ENCODE data around the gene PLEKHG4B.

The PLEKHG4B gene

GRCh38 chr5:199950-200645 is 108.1 kb downstream of the PLEKHG4B start:
- no peak overlapping the region for H3K9ac ChIP-seq (ENCODE audit: low read length)
- H3K36me3 ChIP-seq (ENCODE audit: control insufficient read depth, insufficient read depth, low read length), result no peaks in the 10 kb centered on the region
- H3K9me3 ChIP-seq (ENCODE audit: control insufficient read depth, low read length), result no peaks in the 10 kb centered on the region
- no peaks in the 10 kb centered on the region for H3K4me1 ChIP-seq (ENCODE audit: control insufficient read depth, insufficient read depth, low read length)
- no peaks in the 10 kb centered on the region for H3K27me3 ChIP-seq (ENCODE audit: control insufficient read depth, insufficient read depth, low read length)
- H3K4me3 ChIP-seq (ENCODE audit: low read length), result no peak overlapping the region

- Histone ChIP-seq H3K9ac (ENCODE audit: low read length) (no peak overlapping the region), H3K4me1 (ENCODE audit: control insufficient read depth, insufficient read depth, low read length) (no peaks in the 10 kb centered on the region), H3K4me3 (ENCODE audit: low read length) (no peak overlapping the region), H3K27me3 (ENCODE audit: control insufficient read depth, insufficient read depth, low read length) (no peaks in the 10 kb centered on the region), H3K9me3 (ENCODE audit: control insufficient read depth, low read length) (no peaks in the 10 kb centered on the region), H3K36me3 (ENCODE audit: control insufficient read depth, insufficient read depth, low read length) (no peaks in the 10 kb centered on the region)
Observed at GRCh38 chr5:200985-201384, 109.0 kb downstream of the PLEKHG4B start.

GRCh38 chr5:201672-202071 is 109.7 kb downstream of the PLEKHG4B start:
- no peaks in the 10 kb centered on the region for H3K36me3 ChIP-seq (ENCODE audit: control insufficient read depth, insufficient read depth, low read length)
- H3K4me1 ChIP-seq (ENCODE audit: control insufficient read depth, insufficient read depth, low read length), result no peaks in the 10 kb centered on the region
- no peak overlapping the region for H3K9ac ChIP-seq (ENCODE audit: low read length)
- H3K27me3 ChIP-seq (ENCODE audit: control insufficient read depth, insufficient read depth, low read length), result no peaks in the 10 kb centered on the region
- H3K9me3 ChIP-seq (ENCODE audit: control insufficient read depth, low read length), result no peaks in the 10 kb centered on the region
- no peak overlapping the region for H3K4me3 ChIP-seq (ENCODE audit: low read length)

- no peaks in the 10 kb centered on the region for H3K9me3 ChIP-seq (ENCODE audit: control insufficient read depth, low read length)
- H3K4me1 ChIP-seq (ENCODE audit: control insufficient read depth, insufficient read depth, low read length), result no peaks in the 10 kb centered on the region
- no peak overlapping the region for H3K9ac ChIP-seq (ENCODE audit: low read length)
- no peaks in the 10 kb centered on the region for H3K27me3 ChIP-seq (ENCODE audit: control insufficient read depth, insufficient read depth, low read length)
- no peaks in the 10 kb centered on the region for H3K36me3 ChIP-seq (ENCODE audit: control insufficient read depth, insufficient read depth, low read length)
- H3K4me3 ChIP-seq (ENCODE audit: low read length), result no peak overlapping the region
Observed at GRCh38 chr5:203246-203930, 111.4 kb downstream of the PLEKHG4B start.

GRCh38 chr5:204001-204400 is 112.0 kb downstream of the PLEKHG4B start:
- Histone ChIP-seq H3K4me3 (ENCODE audit: low read length) (no peak overlapping the region), H3K36me3 (ENCODE audit: control insufficient read depth, insufficient read depth, low read length) (no peaks in the 10 kb centered on the region), H3K9me3 (ENCODE audit: control insufficient read depth, low read length) (no peaks in the 10 kb centered on the region), H3K4me1 (ENCODE audit: control insufficient read depth, insufficient read depth, low read length) (no peaks in the 10 kb centered on the region), H3K27me3 (ENCODE audit: control insufficient read depth, insufficient read depth, low read length) (no peaks in the 10 kb centered on the region), H3K9ac (ENCODE audit: low read length) (no peak overlapping the region)

- H3K9me3 ChIP-seq (ENCODE audit: control insufficient read depth, low read length), result no peaks in the 10 kb centered on the region
- no peak overlapping the region for H3K9ac ChIP-seq (ENCODE audit: low read length)
- H3K36me3 ChIP-seq (ENCODE audit: control insufficient read depth, insufficient read depth, low read length), result no peaks in the 10 kb centered on the region
- no peaks in the 10 kb centered on the region for H3K27me3 ChIP-seq (ENCODE audit: control insufficient read depth, insufficient read depth, low read length)
- no peak overlapping the region for H3K4me3 ChIP-seq (ENCODE audit: low read length)
- H3K4me1 ChIP-seq (ENCODE audit: control insufficient read depth, insufficient read depth, low read length), result no peaks in the 10 kb centered on the region
Observed at GRCh38 chr5:204462-204861, 112.5 kb downstream of the PLEKHG4B start.

- Histone ChIP-seq H3K4me3 (ENCODE audit: low read length) (no peak overlapping the region), H3K36me3 (ENCODE audit: control insufficient read depth, insufficient read depth, low read length) (no peaks in the 10 kb centered on the region), H3K27me3 (ENCODE audit: control insufficient read depth, insufficient read depth, low read length) (no peaks in the 10 kb centered on the region), H3K4me1 (ENCODE audit: control insufficient read depth, insufficient read depth, low read length) (no peaks in the 10 kb centered on the region), H3K9me3 (ENCODE audit: control insufficient read depth, low read length) (no peaks in the 10 kb centered on the region), H3K9ac (ENCODE audit: low read length) (no peak overlapping the region)
Observed at GRCh38 chr5:204966-205670, 113.2 kb downstream of the PLEKHG4B start.

- Histone ChIP-seq H3K4me1 (ENCODE audit: control insufficient read depth, insufficient read depth, low read length) (no peaks in the 10 kb centered on the region), H3K36me3 (ENCODE audit: control insufficient read depth, insufficient read depth, low read length) (no peaks in the 10 kb centered on the region), H3K9me3 (ENCODE audit: control insufficient read depth, low read length) (no peaks in the 10 kb centered on the region), H3K9ac (ENCODE audit: low read length) (no peak overlapping the region), H3K4me3 (ENCODE audit: low read length) (no peak overlapping the region), H3K27me3 (ENCODE audit: control insufficient read depth, insufficient read depth, low read length) (no peaks in the 10 kb centered on the region)
Observed at GRCh38 chr5:206406-206805, 114.4 kb downstream of the PLEKHG4B start.

GRCh38 chr5:206927-207536 is 115.1 kb downstream of the PLEKHG4B start:
- no peak overlapping the region for H3K4me3 ChIP-seq (ENCODE audit: low read length)
- no peaks in the 10 kb centered on the region for H3K27me3 ChIP-seq (ENCODE audit: control insufficient read depth, insufficient read depth, low read length)
- H3K36me3 ChIP-seq (ENCODE audit: control insufficient read depth, insufficient read depth, low read length), result no peaks in the 10 kb centered on the region
- no peaks in the 10 kb centered on the region for H3K4me1 ChIP-seq (ENCODE audit: control insufficient read depth, insufficient read depth, low read length)
- H3K9ac ChIP-seq (ENCODE audit: low read length), result no peak overlapping the region
- no peaks in the 10 kb centered on the region for H3K9me3 ChIP-seq (ENCODE audit: control insufficient read depth, low read length)

- Histone ChIP-seq H3K4me3 (ENCODE audit: low read length) (no peak overlapping the region), H3K36me3 (ENCODE audit: control insufficient read depth, insufficient read depth, low read length) (no peaks in the 10 kb centered on the region), H3K27me3 (ENCODE audit: control insufficient read depth, insufficient read depth, low read length) (no peaks in the 10 kb centered on the region), H3K4me1 (ENCODE audit: control insufficient read depth, insufficient read depth, low read length) (no peaks in the 10 kb centered on the region), H3K9me3 (ENCODE audit: control insufficient read depth, low read length) (no peaks in the 10 kb centered on the region), H3K9ac (ENCODE audit: low read length) (no peak overlapping the region)
Observed at GRCh38 chr5:207599-207998, 115.6 kb downstream of the PLEKHG4B start.

- H3K9ac ChIP-seq (ENCODE audit: low read length), result no peak overlapping the region
- no peaks in the 10 kb centered on the region for H3K4me1 ChIP-seq (ENCODE audit: control insufficient read depth, insufficient read depth, low read length)
- H3K9me3 ChIP-seq (ENCODE audit: control insufficient read depth, low read length), result no peaks in the 10 kb centered on the region
- no peak overlapping the region for H3K4me3 ChIP-seq (ENCODE audit: low read length)
- no peaks in the 10 kb centered on the region for H3K27me3 ChIP-seq (ENCODE audit: control insufficient read depth, insufficient read depth, low read length)
- H3K36me3 ChIP-seq (ENCODE audit: control insufficient read depth, insufficient read depth, low read length), result no peaks in the 10 kb centered on the region
Observed at GRCh38 chr5:208449-209114, 116.6 kb downstream of the PLEKHG4B start.
